Prostate gland (tissue), 2 donors: ENCODE measurements around the gene VPS13A.

Experiments used
- CTCF ChIP-seq, 4 experiments: fragments of 200-600 bp in 2 of 4; fragments of 450-650 bp in 2 of 4; sonication (generic) in 2 of 4; IDR thresholded peaks; 1 replicate in 3 of 4; 2 replicates in 1 of 4; pipeline ENCODE4 v1.5.1; 2016 to 2019; ENCODE audit warnings: antibody characterized with exemption in 4 of 4, mild to moderate bottlenecking in 2 of 4, moderate library complexity in 2 of 4
- POLR2A ChIP-seq: fragments of 450-650 bp; IDR thresholded peaks from one replicate; pipeline ENCODE4 v1.6.1; 2016; ENCODE audit warnings: antibody characterized with exemption, mild to moderate bottlenecking
- POLR2AphosphoS5 ChIP-seq: sonication (generic); formaldehyde crosslinking; IDR thresholded peaks from one replicate; pipeline ENCODE4 v1.6.1; 2017; ENCODE audit warnings: antibody characterized with exemption

DNA sequence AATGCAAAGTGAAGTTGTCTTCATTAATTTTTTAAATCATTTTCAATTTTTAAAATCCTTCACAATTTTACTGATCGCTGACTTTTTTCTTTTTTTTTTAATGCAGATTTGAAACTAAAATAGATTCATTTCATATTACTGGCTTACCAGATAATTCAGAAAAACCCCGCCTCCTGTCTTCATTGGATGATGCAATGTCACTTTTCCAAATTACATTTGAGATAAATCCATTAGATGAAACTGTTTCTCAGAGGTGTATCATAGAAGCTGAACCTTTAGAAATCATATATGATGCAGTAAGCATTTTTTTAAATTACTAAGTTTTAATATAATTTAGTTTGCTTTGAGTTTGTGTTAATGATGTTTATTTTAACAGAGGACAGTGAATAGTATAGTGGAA, 60.6 kb downstream of the VPS13A start:
- no peak for TF ChIP-seq CTCF (IDR thresholded peaks at IDR 0.05)
- no peak for TF ChIP-seq POLR2A
- TF ChIP-seq POLR2AphosphoS5, result no peak
